Activated naive CD8-positive, alpha-beta T cell treated with anti-CD3 and anti-CD28 coated beads, Interleukin-2, amount 50 U/mL, for 24 hours (primary cell): Measurements from ENCODE around the gene TPD52L2.
"Not testable (repeated sequence)": the region's sequence is repeated elsewhere in the genome, so short reads cannot be mapped to it uniquely, and the experiment has no call there.

ENCODE experiments used
- ATAC-seq: fragments of 150-1000 bp; cut with Tn5 transposase; one replicate; pipeline ENCODE4 v1.10.0; 2021
- DNase-seq: peaks from one replicate; pipeline ENCODE4 v3.0.0; 2021
- H3K27ac Mint-ChIP-seq: one replicate; pipeline ENCODE4 v1.8.0; 2021; ENCODE audit warnings: mild to moderate bottlenecking, mixed read lengths
- H3K27me3 Mint-ChIP-seq: one replicate; pipeline ENCODE4 v1.8.0; 2021; ENCODE audit warnings: mixed read lengths
- H3K36me3 Mint-ChIP-seq: one replicate; pipeline ENCODE4 v1.8.0; 2021; ENCODE audit warnings: low read depth, mixed read lengths
- H3K4me1 Mint-ChIP-seq: one replicate; pipeline ENCODE4 v1.8.0; 2021; ENCODE audit warnings: mixed read lengths
- H3K4me3 Mint-ChIP-seq: one replicate; pipeline ENCODE4 v1.8.0; 2021; ENCODE audit warnings: mild to moderate bottlenecking, moderate library complexity, mixed read lengths
- H3K9me3 Mint-ChIP-seq: one replicate; pipeline ENCODE4 v1.8.0; 2021; ENCODE audit warnings: mixed read lengths

TPD52L2 gene

GRCh38 chr20:63900413-63900812 lies 35.3 kb downstream of the TPD52L2 start:
- Mint-ChIP-seq H3K4me1 (peaks cover 68% of the 10 kb centered on the region), H3K36me3 (peaks cover 30% of the 10 kb centered on the region), H3K27ac (no peak overlapping the region), H3K4me3 (no peak overlapping the region), H3K9me3 (no peaks in the 10 kb centered on the region), H3K27me3 (no peaks in the 10 kb centered on the region)
- DNase-seq, result no peak
- ATAC-seq, result no peak

GRCh38 chr20:63903796-63904561 lies 38.9 kb downstream of the TPD52L2 start:
- Mint-ChIP-seq H3K27ac (peak overlapping the region; percentile 3), H3K4me1 (peaks cover 51% of the 10 kb centered on the region), H3K36me3 (peaks cover 13% of the 10 kb centered on the region), H3K27me3 (no peaks in the 10 kb centered on the region), H3K4me3 (no peak overlapping the region), H3K9me3 (no peaks in the 10 kb centered on the region)
- ATAC-seq, result no peak
- DNase-seq, result no peak

GRCh38 chr20:63908008-63908682 lies 43.1 kb downstream of the TPD52L2 start:
- H3K4me3 Mint-ChIP-seq, result no peak overlapping the region
- H3K4me1 Mint-ChIP-seq, result peaks cover 43% of the 10 kb centered on the region
- no peaks in the 10 kb centered on the region for H3K27me3 Mint-ChIP-seq
- peaks cover 8% of the 10 kb centered on the region for H3K36me3 Mint-ChIP-seq
- ATAC-seq (peak; percentile 30), DNase-seq (no peak)
- no peak overlapping the region for H3K27ac Mint-ChIP-seq
- no peaks in the 10 kb centered on the region for H3K9me3 Mint-ChIP-seq

GRCh38 chr20:63911176-63911575 lies 46.1 kb downstream of the TPD52L2 start:
- DNase-seq (no peak), ATAC-seq (peak; percentile 22)
- H3K4me1 Mint-ChIP-seq, result peaks cover 34% of the 10 kb centered on the region
- H3K36me3 Mint-ChIP-seq, result peaks cover 19% of the 10 kb centered on the region
- no peaks in the 10 kb centered on the region for H3K27me3 Mint-ChIP-seq
- peak overlapping the region; percentile 11 for H3K27ac Mint-ChIP-seq
- H3K4me3 Mint-ChIP-seq, result no peak overlapping the region
- no peaks in the 10 kb centered on the region for H3K9me3 Mint-ChIP-seq

GRCh38 chr20:63913768-63914167 lies 48.7 kb downstream of the TPD52L2 start:
- no peaks in the 10 kb centered on the region for H3K27me3 Mint-ChIP-seq
- H3K9me3 Mint-ChIP-seq, result no peaks in the 10 kb centered on the region
- H3K36me3 Mint-ChIP-seq, result peaks cover 21% of the 10 kb centered on the region
- no peak for ATAC-seq
- peaks cover 30% of the 10 kb centered on the region for H3K4me1 Mint-ChIP-seq
- H3K27ac Mint-ChIP-seq, result no peak overlapping the region
- no peak for DNase-seq
- no peak overlapping the region for H3K4me3 Mint-ChIP-seq

- Mint-ChIP-seq H3K9me3 (no peaks in the 10 kb centered on the region), H3K4me1 (peaks cover 22% of the 10 kb centered on the region), H3K27ac (no peak overlapping the region), H3K36me3 (peaks cover 20% of the 10 kb centered on the region), H3K4me3 (no peak overlapping the region), H3K27me3 (no peaks in the 10 kb centered on the region)
- DNase-seq, result no peak
- ATAC-seq, result no peak
These were observed 50.4 kb downstream of the TPD52L2 start for GRCh38 chr20:63915471-63915870.

GRCh38 chr20:63916371-63916939 lies 51.4 kb downstream of the TPD52L2 start:
- not testable (repeated sequence) for H3K4me3 Mint-ChIP-seq, H3K27ac Mint-ChIP-seq, H3K27me3 Mint-ChIP-seq, H3K9me3 Mint-ChIP-seq, ATAC-seq, DNase-seq
- peaks cover 13% of the 10 kb centered on the region for H3K4me1 Mint-ChIP-seq
- peaks cover 17% of the 10 kb centered on the region for H3K36me3 Mint-ChIP-seq

- peaks cover 17% of the 10 kb centered on the region for H3K36me3 Mint-ChIP-seq
- ATAC-seq, result no peak
These were observed 52.7 kb downstream of the TPD52L2 start for GRCh38 chr20:63917811-63918210.

GRCh38 chr20:63919130-63919529 lies 54.1 kb downstream of the TPD52L2 start:
- H3K27ac Mint-ChIP-seq, result no peak overlapping the region
- no peak overlapping the region for H3K4me3 Mint-ChIP-seq
- peaks cover 7% of the 10 kb centered on the region for H3K4me1 Mint-ChIP-seq
- peaks cover 17% of the 10 kb centered on the region for H3K36me3 Mint-ChIP-seq
- no peaks in the 10 kb centered on the region for H3K9me3 Mint-ChIP-seq
- DNase-seq (no peak), ATAC-seq (no peak)
- H3K27me3 Mint-ChIP-seq, result no peaks in the 10 kb centered on the region

More at GRCh38 chr20:63917811-63918210, 52.7 kb downstream of the TPD52L2 start:
- no peaks in the 10 kb centered on the region for H3K27me3 Mint-ChIP-seq
- H3K27ac Mint-ChIP-seq, result no peak overlapping the region
- no peaks in the 10 kb centered on the region for H3K9me3 Mint-ChIP-seq
- DNase-seq, result no peak
- H3K4me1 Mint-ChIP-seq, result peaks cover 11% of the 10 kb centered on the region
- H3K4me3 Mint-ChIP-seq, result no peak overlapping the region

GRCh38 chr20:63920226-63920625 lies 55.2 kb downstream of the TPD52L2 start:
- no peak for ATAC-seq
- H3K36me3 Mint-ChIP-seq, result peaks cover 10% of the 10 kb centered on the region

GRCh38 chr20:63923651-63924050 lies 58.6 kb downstream of the TPD52L2 start:
- H3K27ac Mint-ChIP-seq, result no peak overlapping the region
- H3K4me1 Mint-ChIP-seq, result peaks cover 6% of the 10 kb centered on the region
- no peak for DNase-seq
- H3K27me3 Mint-ChIP-seq, result no peaks in the 10 kb centered on the region
- H3K4me3 Mint-ChIP-seq, result no peak overlapping the region
- H3K9me3 Mint-ChIP-seq, result no peaks in the 10 kb centered on the region
- H3K36me3 Mint-ChIP-seq, result peaks cover 18% of the 10 kb centered on the region
- no peak for ATAC-seq

More at GRCh38 chr20:63920226-63920625, 55.2 kb downstream of the TPD52L2 start:
- no peak for DNase-seq
- Mint-ChIP-seq H3K4me3 (no peak overlapping the region), H3K27me3 (no peaks in the 10 kb centered on the region), H3K4me1 (peaks cover 9% of the 10 kb centered on the region), H3K27ac (no peak overlapping the region), H3K9me3 (no peaks in the 10 kb centered on the region)

- no peak overlapping the region for H3K4me3 Mint-ChIP-seq
- peaks cover 6% of the 10 kb centered on the region for H3K4me1 Mint-ChIP-seq
- H3K27me3 Mint-ChIP-seq, result no peaks in the 10 kb centered on the region
- H3K27ac Mint-ChIP-seq, result no peak overlapping the region
- peaks cover 20% of the 10 kb centered on the region for H3K36me3 Mint-ChIP-seq
- H3K9me3 Mint-ChIP-seq, result no peaks in the 10 kb centered on the region
- no peak for ATAC-seq
- DNase-seq, result no peak
These were observed 59.2 kb downstream of the TPD52L2 start for GRCh38 chr20:63924241-63924640.

- no peaks in the 10 kb centered on the region for H3K27me3 Mint-ChIP-seq
These were observed 61.2 kb downstream of the TPD52L2 start for GRCh38 chr20:63926298-63926697.

GRCh38 chr20:63929071-63929470 lies 64.0 kb downstream of the TPD52L2 start:
- peaks cover 34% of the 10 kb centered on the region for H3K36me3 Mint-ChIP-seq
- H3K9me3 Mint-ChIP-seq, result no peaks in the 10 kb centered on the region
- no peak for DNase-seq
- peaks cover 6% of the 10 kb centered on the region for H3K4me1 Mint-ChIP-seq
- no peaks in the 10 kb centered on the region for H3K27me3 Mint-ChIP-seq
- no peak for ATAC-seq
- no peak overlapping the region for H3K27ac Mint-ChIP-seq
- no peak overlapping the region for H3K4me3 Mint-ChIP-seq

More at GRCh38 chr20:63926298-63926697, 61.2 kb downstream of the TPD52L2 start:
- Mint-ChIP-seq H3K36me3 (peaks cover 27% of the 10 kb centered on the region), H3K4me3 (no peak overlapping the region), H3K4me1 (peaks cover 6% of the 10 kb centered on the region), H3K27ac (no peak overlapping the region), H3K9me3 (no peaks in the 10 kb centered on the region)
- no peak for ATAC-seq
- DNase-seq, result no peak

- H3K9me3 Mint-ChIP-seq, ATAC-seq, H3K27ac Mint-ChIP-seq, H3K4me3 Mint-ChIP-seq, DNase-seq, H3K27me3 Mint-ChIP-seq, H3K4me1 Mint-ChIP-seq: not testable (repeated sequence)
- peaks cover 34% of the 10 kb centered on the region for H3K36me3 Mint-ChIP-seq
These were observed 64.4 kb downstream of the TPD52L2 start for GRCh38 chr20:63929473-63929883.
